HepG2 (cell line): ENCODE data around the gene CFI. TPM values are rescaled to one million over a fixed set of nuclear protein-coding genes. Genes with fewer than 3 reads are reported as not detected.

ENCODE experiments used
- ATAC-seq: fragments of 200-7000 bp; cut with Tn5 transposase; 3 replicates; pipeline ENCODE4 v1.9.1; 2020; ENCODE audit warnings: mild to moderate bottlenecking, moderate library complexity
- BruUV-seq: library from RNA; stranded (reverse); fragments of 400-500 nt; replicated peaks from 2 replicates; lab custom pipeline; 2021; lab: Mats Ljungman, UMichigan
- CTCF ChIA-PET: fragments of 300-600 bp; formaldehyde crosslinking; extraction: SDS; loops from one replicate; lab custom pipeline; 2021; ENCODE audit warnings: low total read pairs, inconsistent platforms, low intra/inter-chr PET ratio; lab: Yijun Ruan, JAX
- POLR2A ChIA-PET: fragments of 350-600 bp; sonication (Branson Sonifier 250); formaldehyde crosslinking; loops from one replicate; lab custom pipeline; 2020; ENCODE audit warnings: antibody characterized with exemption, inconsistent platforms; lab: Yijun Ruan, JAX
- DNase-seq: peaks from one replicate; pipeline ENCODE4 v3.0.0-alpha.2; 2015; ENCODE audit warnings: low spot score
- FAIRE-seq: peaks from 3 replicates; lab custom pipeline; 2011; peaks lifted over from hg19 to GRCh38; lab: Jason Lieb, UNC
- H2AFZ ChIP-seq: one replicate; pipeline ENCODE4 v1.6.1; 2011; ENCODE audit warnings: low read length, inconsistent platforms
- H3K27ac ChIP-seq: fragments of 300-600 bp; 3 replicates; pipeline ENCODE4 v1.8.0; 2011; ENCODE audit warnings: mixed run types, mild to moderate bottlenecking, mixed read lengths, low read length, inconsistent platforms; ENCODE audit not compliant: insufficient read depth; ENCODE audit errors: extremely low read length
- H3K27me3 ChIP-seq, 2 experiments: fragments of 200-600 bp in 1 of 2; 2 replicates in 1 of 2; 3 replicates in 1 of 2; pipeline versions ENCODE4 v1.6.0 to v1.8.0; 2011; ENCODE audit warnings: low read length in 2 of 2, mild to moderate bottlenecking in 2 of 2, moderate library complexity in 2 of 2, inconsistent platforms in 1 of 2; ENCODE audit not compliant: insufficient read depth in 2 of 2, control insufficient read depth in 1 of 2
- H3K36me3 ChIP-seq, 2 experiments: fragments of 200-600 bp in 1 of 2; replicated peaks in 1 of 2; 2 replicates in 1 of 2; 3 replicates in 1 of 2; pipeline versions ENCODE4 v1.5.1 to v1.8.0; 2011; ENCODE audit warnings: low read length in 2 of 2, inconsistent platforms in 1 of 2; ENCODE audit not compliant: insufficient read depth in 2 of 2, control insufficient read depth in 1 of 2
- H3K4me1 ChIP-seq: 2 replicates; pipeline ENCODE4 v1.5.1; 2012; ENCODE audit warnings: low read length, inconsistent platforms; ENCODE audit not compliant: insufficient read depth
- H3K4me2 ChIP-seq: 2 replicates; pipeline ENCODE4 v1.6.0; 2011; ENCODE audit warnings: low read depth, low read length, inconsistent platforms
- H3K4me3 ChIP-seq, 3 experiments: fragments of 200-600 bp in 1 of 3; sonication (generic), shearing (Covaris generic) in 1 of 3; replicated peaks in 1 of 3; 2 replicates each; pipeline ENCODE4 v1.5.1; 2011 to 2016; ENCODE audit warnings: low read length in 3 of 3, inconsistent platforms in 2 of 3, low read depth in 2 of 3, mild to moderate bottlenecking in 2 of 3, control low read depth in 1 of 3, mixed read lengths in 1 of 3; ENCODE audit not compliant: insufficient read depth in 1 of 3
- H3K79me2 ChIP-seq: one replicate; pipeline ENCODE4 v1.6.1; 2011; ENCODE audit warnings: low read length, inconsistent platforms; ENCODE audit not compliant: insufficient read depth
- H3K9ac ChIP-seq: 2 replicates; pipeline ENCODE4 v1.6.0; 2011; ENCODE audit warnings: mild to moderate bottlenecking, low read depth, low read length, inconsistent platforms; ENCODE audit not compliant: insufficient read depth
- H3K9me3 ChIP-seq: 2 replicates; pipeline ENCODE4 v1.5.1; 2012; ENCODE audit warnings: mild to moderate bottlenecking, low read length
- H4K20me1 ChIP-seq: 2 replicates; pipeline ENCODE4 v1.6.0; 2011; ENCODE audit warnings: inconsistent platforms, mild to moderate bottlenecking, low read length, moderate library complexity; ENCODE audit not compliant: insufficient read depth
- ATF1 ChIP-seq: IDR thresholded peaks from 2 replicates; pipeline ENCODE4 v1.6.1; 2016; ENCODE audit warnings: mild to moderate bottlenecking, control low read depth
- BCL6 ChIP-seq: IDR thresholded peaks from 2 replicates; pipeline ENCODE4 v1.6.1; 2016; ENCODE audit warnings: missing genetic modification reagents, missing compliant biosample characterization
- DPF2 ChIP-seq: sonication (generic); formaldehyde crosslinking; IDR thresholded peaks from 2 replicates; pipeline ENCODE4 v1.4.0; 2020; ENCODE audit warnings: mild to moderate bottlenecking, low read depth, missing genetic modification reagents, borderline replicate concordance
- DR1 ChIP-seq: sonication (generic); formaldehyde crosslinking; IDR thresholded peaks from 2 replicates; pipeline ENCODE4 v1.8.0; 2021; ENCODE audit warnings: mild to moderate bottlenecking, missing genetic modification reagents, inconsistent platforms
- HINFP ChIP-seq: sonication (generic); formaldehyde crosslinking; IDR thresholded peaks from 2 replicates; pipeline ENCODE4 v1.4.0; 2020; ENCODE audit warnings: low read depth, mild to moderate bottlenecking, missing genetic modification reagents
- LCORL ChIP-seq, 2 experiments: fragments of 450-650 bp in 1 of 2; sonication (generic) in 1 of 2; formaldehyde crosslinking in 1 of 2; IDR thresholded peaks; 2 replicates each; pipeline versions ENCODE4 v1.5.0 to v1.6.1; 2017 to 2020; ENCODE audit warnings: antibody characterized with exemption in 1 of 2, missing genetic modification reagents in 1 of 2
- MBD4 ChIP-seq: IDR thresholded peaks from 2 replicates; pipeline ENCODE4 v1.6.1; 2012; ENCODE audit warnings: low read length, inconsistent platforms, borderline replicate concordance
- NFKBIZ ChIP-seq: IDR thresholded peaks from 2 replicates; pipeline ENCODE4 v1.6.1; 2018; ENCODE audit warnings: missing genetic modification reagents, missing compliant biosample characterization
- PREB ChIP-seq: sonication (generic); formaldehyde crosslinking; IDR thresholded peaks from 2 replicates; pipeline ENCODE4 v1.4.0; 2020; ENCODE audit warnings: missing genetic modification reagents
- SAP130 ChIP-seq: IDR thresholded peaks from 2 replicates; pipeline ENCODE4 v1.6.1; 2016; ENCODE audit warnings: low read depth
- SRF ChIP-seq: IDR thresholded peaks from 2 replicates; pipeline ENCODE4 v1.6.1; 2011; ENCODE audit warnings: mild to moderate bottlenecking, low read depth, low read length, moderate library complexity
- TEF ChIP-seq: sonication (generic); formaldehyde crosslinking; IDR thresholded peaks from 2 replicates; pipeline ENCODE4 v1.5.0; 2020; ENCODE audit warnings: missing genetic modification reagents
- ZNF138 ChIP-seq: sonication (generic); formaldehyde crosslinking; IDR thresholded peaks from 2 replicates; pipeline ENCODE4 v1.5.0; 2020; ENCODE audit warnings: mild to moderate bottlenecking, low read depth, missing genetic modification reagents
- ZNF160 ChIP-seq: sonication (generic); formaldehyde crosslinking; IDR thresholded peaks from 2 replicates; pipeline ENCODE4 v1.8.0; 2022; ENCODE audit warnings: mild to moderate bottlenecking, inconsistent platforms, missing genetic modification reagents
- ZNF772 ChIP-seq: sonication (generic); formaldehyde crosslinking; IDR thresholded peaks from 2 replicates; pipeline ENCODE4 v1.5.0; 2020; ENCODE audit warnings: mild to moderate bottlenecking, missing genetic modification reagents
- ZNF788 ChIP-seq: sonication (generic); formaldehyde crosslinking; IDR thresholded peaks from 2 replicates; pipeline ENCODE4 v1.5.0; 2020; ENCODE audit warnings: mild to moderate bottlenecking, missing genetic modification reagents, borderline replicate concordance
- ZSCAN5A ChIP-seq: sonication (generic); formaldehyde crosslinking; IDR thresholded peaks from 2 replicates; pipeline ENCODE4 v1.8.0; 2022; ENCODE audit warnings: mild to moderate bottlenecking, missing genetic modification reagents, borderline replicate concordance
- WGBS: methylation state at CpG from one replicate; pipeline ENCODE4 v1.1.6; 2017; ENCODE audit warnings: low lambda C conversion rate; 5-methylcytosine and 5-hydroxymethylcytosine counted together
- in situ Hi-C: cut with HindIII; loops from 2 replicates; pipeline ENCODE4 v1.10.0; 2017; ENCODE audit warnings: low pct_unique_long_range_greater_than_20kb; ENCODE audit not compliant: extremely low pct_ligation_motif_present
- intact Hi-C: fragments of 100-400 bp; cut with micrococcal nuclease; formaldehyde crosslinking; loops from one replicate; pipeline ENCODE4 v1.10.0; 2022; ENCODE audit not compliant: unreplicated experiment
- polyA plus RNA-seq, 8 experiments: library from polyadenylated mRNA; depleted of rRNA in 3 of 8; stranded (reverse) in 7 of 8; unstranded in 1 of 8; fragments of >200 nt; fragmentation: Illumina TruSeq in 4 of 8; extraction: Trizol in 4 of 8; gene quantifications; 2 replicates each; pipeline versions ENCODE4 v1.2.1 to v1.2.3, GENCODE V29; 2011 to 2016; ENCODE audit warnings: low read depth in 4 of 8, missing spikeins in 1 of 8, mixed read lengths in 1 of 8; ENCODE audit not compliant: insufficient read depth in 1 of 8
- total RNA-seq, 5 experiments: library from RNA; depleted of rRNA; stranded (reverse); fragments of >200 nt; fragmentation: Illumina TruSeq; extraction: Trizol; gene quantifications; 2 replicates each; pipeline ENCODE4 v1.2.3, GENCODE V29; 2016; ENCODE audit warnings: low read depth in 1 of 5
- TF ChIP-seq, protein P1 (sequence below): conservative IDR thresholded peaks from 2 replicates; pipeline ENCODE4 v1.6.1; 2018; ENCODE audit warnings: missing genetic modification reagents
- TF ChIP-seq, protein P2 (sequence below): sonication (generic); formaldehyde crosslinking; IDR thresholded peaks from 2 replicates; pipeline ENCODE4 v1.4.0; 2020; ENCODE audit warnings: mild to moderate bottlenecking, missing genetic modification reagents

CFI gene
- total and polyA plus RNA-seq, 2 of the 13 experiments (the other 11 are each of a cell fraction or from before 2014, with no cell fraction given), result 284 to 337 TPM

DNA sequence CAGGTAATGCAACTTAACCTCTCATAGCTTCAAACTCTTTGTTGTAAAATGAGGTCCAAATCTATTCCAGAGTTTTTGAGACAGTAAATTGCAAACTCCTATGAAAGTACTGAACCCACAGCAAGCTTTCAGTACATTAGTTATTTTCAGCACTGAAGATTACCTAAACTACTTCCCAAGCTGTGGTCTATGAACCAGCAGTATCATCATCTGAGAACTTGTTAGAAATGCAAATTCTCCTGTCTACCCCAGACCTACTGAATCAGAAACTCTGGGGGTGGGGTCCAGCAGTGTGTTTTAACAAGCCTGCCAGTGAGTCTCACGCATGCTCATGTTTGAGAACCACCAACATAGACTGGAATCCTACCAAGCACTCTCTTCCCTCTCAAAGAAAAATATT, 92.8 kb downstream of the CFI start:
- WGBS, result 100% methylated on average over 1 of the region's 1 CpG
- no peaks in the 10 kb centered on the region for H3K36me3 ChIP-seq
- no peak for FAIRE-seq
- ChIA-PET POLR2A (no interaction called here), CTCF (no interaction called here)
- H3K4me3 ChIP-seq, result no peak overlapping the region
- TF ChIP-seq BCL6 (CRISPR knock-in tag) (no peak), ZNF788 (no peak), DPF2 (CRISPR knock-in tag) (no peak), ZNF772 (CRISPR knock-in tag) (no peak), TEF (CRISPR knock-in tag) (no peak), ZNF138 (CRISPR knock-in tag) (no peak), DR1 (no peak), PREB (CRISPR knock-in tag) (no peak), HINFP (CRISPR knock-in tag) (no peak), ZNF160 (CRISPR knock-in tag) (no peak), MBD4 (no peak), NFKBIZ (CRISPR knock-in tag) (no peak), LCORL (IDR thresholded peaks at IDR 0.05) (no peak), LCORL (CRISPR knock-in tag; IDR thresholded peaks at IDR 0.05) (no peak), SAP130 (CRISPR knock-in tag) (no peak), ATF1 (CRISPR knock-in tag) (no peak), ZSCAN5A (no peak), SRF (no peak)
- TF ChIP-seq, protein P1, sequence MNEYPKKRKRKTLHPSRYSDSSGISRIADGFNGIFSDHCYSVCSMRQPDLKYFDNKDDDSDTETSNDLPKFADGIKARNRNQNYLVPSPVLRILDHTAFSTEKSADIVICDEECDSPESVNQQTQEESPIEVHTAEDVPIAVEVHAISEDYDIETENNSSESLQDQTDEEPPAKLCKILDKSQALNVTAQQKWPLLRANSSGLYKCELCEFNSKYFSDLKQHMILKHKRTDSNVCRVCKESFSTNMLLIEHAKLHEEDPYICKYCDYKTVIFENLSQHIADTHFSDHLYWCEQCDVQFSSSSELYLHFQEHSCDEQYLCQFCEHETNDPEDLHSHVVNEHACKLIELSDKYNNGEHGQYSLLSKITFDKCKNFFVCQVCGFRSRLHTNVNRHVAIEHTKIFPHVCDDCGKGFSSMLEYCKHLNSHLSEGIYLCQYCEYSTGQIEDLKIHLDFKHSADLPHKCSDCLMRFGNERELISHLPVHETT (CRISPR knock-in tag), result no peak
- TF ChIP-seq, protein P2, sequence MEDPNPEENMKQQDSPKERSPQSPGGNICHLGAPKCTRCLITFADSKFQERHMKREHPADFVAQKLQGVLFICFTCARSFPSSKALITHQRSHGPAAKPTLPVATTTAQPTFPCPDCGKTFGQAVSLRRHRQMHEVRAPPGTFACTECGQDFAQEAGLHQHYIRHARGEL (CRISPR knock-in tag), result no peak
- no peak overlapping the region for H2AFZ ChIP-seq
- H3K4me2 ChIP-seq, result no peak overlapping the region
- ATAC-seq, result no peak
- DNase-seq, result no peak
- in situ Hi-C loops, result no loop called here
- no peak overlapping the region for H3K9ac ChIP-seq
- H3K27me3 ChIP-seq, result no peaks in the 10 kb centered on the region
- intact Hi-C loops, result no loop called here
- H3K79me2 ChIP-seq, result no peaks in the 10 kb centered on the region
- peaks cover 2% of the 10 kb centered on the region; the same call in 1 of the 2 replicates for H3K4me1 ChIP-seq
- H3K9me3 ChIP-seq, result no peaks in the 10 kb centered on the region
- no peak overlapping the region for H3K27ac ChIP-seq
- no TSS peak for BruUV-seq
- no peaks in the 10 kb centered on the region for H4K20me1 ChIP-seq
